Colon (tissue), 2 donors: ENCODE data around the gene PRSS12.
"Not testable (repeated sequence)": the region's sequence is repeated elsewhere in the genome, so short reads cannot be mapped to it uniquely, and the experiment has no call there.

Experiments used
- FAIRE-seq: peaks from 2 replicates; lab custom pipeline; 2012; peaks lifted over from hg19 to GRCh38; lab: Jason Lieb, UNC
- donor health status: control.
- donor health status: control.

PRSS12 gene

GRCh38 chr4:118276580-118276979 lies 76.2 kb downstream of the PRSS12 start:
- FAIRE-seq: peak; percentile 18

GRCh38 chr4:118273642-118274041 lies 79.2 kb downstream of the PRSS12 start:
- no peak for FAIRE-seq

GRCh38 chr4:118271788-118272187 lies 81.0 kb downstream of the PRSS12 start:
- FAIRE-seq: no peak

- FAIRE-seq: peak; percentile 82
These were observed 82.3 kb downstream of the PRSS12 start for GRCh38 chr4:118270492-118270891.

- FAIRE-seq: no peak
These were observed 84.0 kb downstream of the PRSS12 start for GRCh38 chr4:118268780-118269179.

GRCh38 chr4:118266145-118266496 lies 86.7 kb downstream of the PRSS12 start:
- not testable (repeated sequence) for FAIRE-seq

- FAIRE-seq: no peak
These were observed 87.3 kb downstream of the PRSS12 start for GRCh38 chr4:118265312-118266144.

GRCh38 chr4:118264096-118264495 lies 88.7 kb downstream of the PRSS12 start:
- no peak for FAIRE-seq

- no peak for FAIRE-seq
These were observed 92.5 kb downstream of the PRSS12 start for GRCh38 chr4:118260309-118260708.

- no peak for FAIRE-seq
These were observed 93.7 kb downstream of the PRSS12 start for GRCh38 chr4:118259111-118259510.

GRCh38 chr4:118254368-118254767 lies 98.4 kb downstream of the PRSS12 start:
- no peak for FAIRE-seq

GRCh38 chr4:118249890-118250289 lies 102.9 kb downstream of the PRSS12 start:
- FAIRE-seq: no peak

GRCh38 chr4:118237531-118237930 lies 115.3 kb downstream of the PRSS12 start:
- FAIRE-seq: no peak

- no peak for FAIRE-seq
These were observed 117.2 kb downstream of the PRSS12 start for GRCh38 chr4:118235566-118236120.
